ENCODE data around the gene CASK. TPM values are rescaled to one million over a fixed set of nuclear protein-coding genes. Genes with fewer than 3 reads are reported as not detected.
A peak's percentile ranks its signal among the peaks of the same experiment; 100 is the strongest.

CASK gene
- total RNA-seq, 4 donors from 2014 or later, result 46.9 to 123 (median 78.8) TPM

- Histone ChIP-seq H3K4me3 (no peak overlapping the region), H3K9me3 (no peaks in the 10 kb centered on the region), H3K4me1 (no peaks in the 10 kb centered on the region), H3K27ac (no peak overlapping the region), H3K36me3 (no peaks in the 10 kb centered on the region), H3K27me3 (no peaks in the 10 kb centered on the region)
- no peak for DNase-seq
- TF ChIP-seq POLR2A (IDR thresholded peaks at IDR 0.05), result no peak
- no peak for TF ChIP-seq CTCF (IDR thresholded peaks at IDR 0.05)
Observed at GRCh38 chrX:41563876-41564275, 359.5 kb downstream of the CASK start.

- DNase-seq, result peak in 1 of 3 donors; percentile 53
- peak overlapping the region; percentile 22 to 62 (median 42) for H3K27ac ChIP-seq
- H3K4me1 ChIP-seq, result no peaks in the 10 kb centered on the region
- TF ChIP-seq POLR2A (IDR thresholded peaks at IDR 0.05) (no peak), CTCF (IDR thresholded peaks at IDR 0.05) (no peak)
- H3K36me3 ChIP-seq, result no peaks in the 10 kb centered on the region
- H3K9me3 ChIP-seq, result no peaks in the 10 kb centered on the region
- no peaks in the 10 kb centered on the region for H3K27me3 ChIP-seq
- H3K4me3 ChIP-seq, result no peak overlapping the region
Observed at GRCh38 chrX:41561045-41561444, 362.3 kb downstream of the CASK start.

GRCh38 chrX:41559235-41560052, 363.9 kb downstream of the CASK start:
- no peaks in the 10 kb centered on the region for H3K27me3 ChIP-seq
- peak overlapping the region in 3 of 4 donors; percentile 7 to 62 (median 27) for H3K27ac ChIP-seq
- H3K4me3 ChIP-seq, result no peak overlapping the region
- no peaks in the 10 kb centered on the region for H3K4me1 ChIP-seq
- H3K36me3 ChIP-seq, result no peaks in the 10 kb centered on the region
- TF ChIP-seq CTCF (IDR thresholded peaks at IDR 0.05) (no peak), POLR2A (IDR thresholded peaks at IDR 0.05) (no peak)
- no peaks in the 10 kb centered on the region for H3K9me3 ChIP-seq
- peak in 1 of 3 donors; percentile 47 for DNase-seq

- H3K4me3 ChIP-seq, result no peak overlapping the region
Observed at GRCh38 chrX:41558531-41558930, 364.8 kb downstream of the CASK start.

GRCh38 chrX:41556958-41557357, 366.4 kb downstream of the CASK start:
- no peaks in the 10 kb centered on the region for H3K9me3 ChIP-seq
- DNase-seq, result no peak
- no peak overlapping the region for H3K4me3 ChIP-seq
- no peaks in the 10 kb centered on the region for H3K4me1 ChIP-seq
- no peaks in the 10 kb centered on the region for H3K36me3 ChIP-seq
- TF ChIP-seq POLR2A (IDR thresholded peaks at IDR 0.05), result no peak
- TF ChIP-seq CTCF (IDR thresholded peaks at IDR 0.05), result no peak
- no peak overlapping the region for H3K27ac ChIP-seq
- no peaks in the 10 kb centered on the region for H3K27me3 ChIP-seq

More at GRCh38 chrX:41558531-41558930, 364.8 kb downstream of the CASK start:
- Histone ChIP-seq H3K36me3 (no peaks in the 10 kb centered on the region), H3K9me3 (no peaks in the 10 kb centered on the region), H3K4me1 (no peaks in the 10 kb centered on the region), H3K27me3 (no peaks in the 10 kb centered on the region), H3K27ac (no peak overlapping the region)
- TF ChIP-seq POLR2A (IDR thresholded peaks at IDR 0.05) (no peak), CTCF (IDR thresholded peaks at IDR 0.05) (peak in 4 of 6 experiments; percentile 24 to 36 (median 33))
- no peak for DNase-seq

All from Peyer's patch (tissue), 4 donors.